HG02870 (cell line): ENCODE measurements around the gene NUBPL.
"Not testable (repeated sequence)": the region's sequence is repeated elsewhere in the genome, so short reads cannot be mapped to it uniquely, and the experiment has no call there.

Experiments
- ATAC-seq: cut with Tn5 transposase; IDR thresholded peaks from one replicate; pipeline ENCODE4 v1.9.1; 2021; ENCODE audit warnings: mild to moderate bottlenecking, moderate library complexity; ENCODE audit not compliant: unreplicated experiment

NUBPL gene

GRCh38 chr14:31864937-31865855 lies 304.0 kb downstream of the NUBPL start:
- no peak for ATAC-seq

- no peak for ATAC-seq
Observed at GRCh38 chr14:31867570-31867969, 306.4 kb downstream of the NUBPL start.

DNA sequence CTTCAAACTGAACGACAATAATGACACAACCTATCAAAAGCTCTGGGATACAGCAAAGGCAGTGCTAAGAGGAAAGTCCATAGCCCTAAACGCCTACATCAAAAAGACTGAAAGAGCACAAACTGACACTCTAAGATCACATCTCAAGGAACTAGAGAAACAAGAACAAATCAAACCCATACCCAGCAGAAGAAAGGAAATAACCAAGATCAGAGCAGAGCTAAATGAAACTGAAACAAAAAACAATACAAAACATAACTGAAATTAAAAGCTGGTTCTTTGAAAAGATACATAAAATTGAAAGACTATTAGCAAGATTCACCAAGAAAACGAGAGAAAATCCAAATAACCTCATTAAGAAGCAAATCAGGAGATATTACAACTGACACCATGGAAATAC lies 306.9 kb downstream of the NUBPL start:
- not testable (repeated sequence) for ATAC-seq

- ATAC-seq, result no peak
Observed at GRCh38 chr14:31876741-31877140, 315.5 kb downstream of the NUBPL start.

- ATAC-seq, result no peak
Observed at GRCh38 chr14:31877255-31877798, 316.1 kb downstream of the NUBPL start.

DNA sequence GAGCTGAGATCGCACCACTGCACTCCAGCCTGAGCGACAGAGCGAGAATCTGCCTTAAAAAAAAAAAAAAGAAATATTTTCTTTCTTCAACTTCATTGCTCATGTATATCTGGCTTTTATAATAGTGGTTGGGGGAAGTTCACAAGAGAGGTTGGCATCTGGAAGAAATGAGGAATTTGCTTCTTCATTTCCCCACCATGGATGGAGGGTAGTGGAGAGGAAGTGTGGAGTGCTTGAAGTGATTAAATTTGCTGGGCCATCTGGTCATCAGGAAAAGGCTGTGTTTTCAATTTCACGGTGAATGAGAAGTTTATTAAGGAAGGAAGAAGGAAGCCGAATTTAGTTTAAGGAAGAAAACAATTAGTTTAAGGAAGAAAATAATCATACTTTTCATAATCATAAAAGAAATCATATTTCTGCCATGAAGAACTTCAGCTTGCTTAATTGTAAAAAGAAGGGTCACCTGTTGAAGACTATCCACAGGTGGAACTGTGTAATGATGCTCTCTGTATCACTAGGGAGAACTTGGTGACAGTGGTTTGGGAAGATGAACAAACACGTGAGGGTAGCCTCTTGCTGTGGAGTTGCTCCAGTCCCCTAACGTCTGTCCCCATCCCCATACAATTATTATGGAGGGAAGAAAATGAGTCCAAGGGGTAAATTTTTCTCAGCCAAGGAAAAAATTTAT lies 318.6 kb downstream of the NUBPL start:
- ATAC-seq, result no peak

DNA sequence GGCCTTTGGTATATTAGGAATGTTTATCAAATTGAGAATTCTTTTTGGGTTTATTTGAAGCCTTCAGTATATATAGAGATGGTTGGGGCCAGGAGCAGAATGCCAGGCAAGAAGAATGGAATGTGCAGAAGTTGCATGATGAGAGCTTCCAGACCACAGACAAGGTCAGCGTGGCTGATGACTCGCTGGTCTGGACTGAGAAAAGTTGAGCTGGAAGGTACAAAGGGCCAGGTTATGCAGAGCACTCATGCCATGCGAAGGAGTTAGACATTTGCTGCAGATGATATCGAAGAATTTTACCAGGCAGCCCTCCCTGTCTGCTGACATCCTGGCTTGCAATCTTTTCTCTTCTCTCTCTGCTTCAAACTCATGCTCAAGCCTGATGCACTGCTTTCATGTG lies 319.7 kb downstream of the NUBPL start:
- ATAC-seq, result no peak

DNA sequence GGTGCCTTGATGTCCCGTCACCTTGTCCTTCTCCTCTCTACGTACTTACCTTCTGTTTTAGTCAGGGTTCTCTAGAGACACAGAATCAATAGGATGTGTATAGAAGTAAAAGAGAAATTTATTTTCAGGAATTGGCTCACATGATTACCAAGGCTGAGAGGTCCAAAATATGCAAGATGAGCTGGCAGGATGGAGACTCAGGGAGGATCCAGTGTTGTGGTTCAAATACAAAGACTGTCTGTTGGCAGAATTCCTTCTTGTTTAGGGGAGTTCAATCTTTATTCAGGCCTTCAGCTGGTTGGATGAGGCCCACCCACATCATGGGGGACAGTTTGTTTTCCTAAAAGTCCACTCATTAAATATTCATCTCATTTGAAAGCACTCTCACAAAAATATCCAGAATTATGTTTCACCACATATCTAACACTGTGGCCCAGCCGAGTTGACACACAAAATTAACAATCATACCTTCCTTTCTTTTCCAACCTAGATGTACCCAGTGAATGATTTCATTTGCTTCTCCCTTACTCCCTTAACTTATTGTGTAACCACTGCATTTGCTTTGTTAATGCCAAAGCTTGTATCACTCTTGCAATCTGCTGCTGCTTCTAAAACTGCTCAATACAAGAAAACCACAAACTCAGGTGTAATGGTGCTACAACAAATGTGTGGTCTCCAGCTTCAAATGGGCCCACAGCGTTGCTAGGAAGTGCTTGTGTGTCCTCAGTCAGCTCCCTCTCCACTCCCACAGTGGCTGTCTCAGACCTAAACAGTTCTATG lies 320.5 kb downstream of the NUBPL start:
- no peak for ATAC-seq

DNA sequence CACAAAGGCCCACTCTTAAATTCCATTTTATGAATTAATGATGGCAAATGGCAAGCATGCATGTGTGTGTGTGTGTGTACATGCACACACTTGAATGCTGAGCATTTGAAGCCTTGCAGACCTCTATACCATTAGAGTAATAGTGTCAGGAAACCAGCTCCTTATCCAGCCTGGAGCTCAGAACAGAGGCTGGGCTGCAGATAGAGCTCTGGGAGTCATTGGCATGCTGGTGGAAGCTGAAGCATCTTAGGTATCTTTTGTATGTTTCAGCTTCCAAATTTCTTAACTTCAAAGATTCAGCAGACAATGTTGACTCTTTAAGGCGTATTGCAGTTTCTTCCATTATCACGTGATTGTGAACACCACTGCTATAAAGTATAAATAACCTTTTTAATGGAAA lies 323.0 kb downstream of the NUBPL start:
- ATAC-seq, result no peak

- no peak for ATAC-seq
Observed at GRCh38 chr14:31884776-31885379, 323.7 kb downstream of the NUBPL start.

DNA sequence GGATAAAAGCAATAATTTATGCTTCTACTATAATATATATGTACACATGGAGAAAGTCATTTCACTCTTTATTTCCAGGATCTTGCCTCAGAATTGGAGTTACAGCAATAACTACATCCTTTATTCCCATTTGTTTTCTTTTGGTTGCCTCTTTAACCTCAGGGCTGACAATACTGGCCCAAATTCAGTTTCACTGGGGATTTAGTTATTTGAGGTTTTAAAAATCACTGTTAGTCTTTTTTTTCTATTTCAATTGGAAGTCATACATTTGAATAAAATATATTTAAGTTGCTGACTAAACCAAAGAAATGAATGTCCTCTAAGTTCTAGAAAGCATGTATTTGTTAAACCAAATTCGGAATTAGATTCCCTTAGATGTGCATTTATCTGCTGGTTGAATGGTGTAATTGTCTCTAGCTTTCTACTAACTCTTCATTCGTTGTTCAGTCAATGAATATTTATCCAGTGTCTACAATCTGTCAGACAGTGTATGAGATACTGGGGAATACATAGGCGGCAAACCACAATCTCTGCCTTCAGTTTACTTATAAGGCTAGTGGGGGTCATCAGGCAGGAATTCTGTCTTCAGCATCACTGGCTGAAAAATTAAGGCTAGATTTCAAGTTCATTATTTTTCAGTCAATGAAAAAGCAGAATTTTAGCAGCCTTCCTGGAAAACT lies 325.1 kb downstream of the NUBPL start:
- ATAC-seq, result no peak

DNA sequence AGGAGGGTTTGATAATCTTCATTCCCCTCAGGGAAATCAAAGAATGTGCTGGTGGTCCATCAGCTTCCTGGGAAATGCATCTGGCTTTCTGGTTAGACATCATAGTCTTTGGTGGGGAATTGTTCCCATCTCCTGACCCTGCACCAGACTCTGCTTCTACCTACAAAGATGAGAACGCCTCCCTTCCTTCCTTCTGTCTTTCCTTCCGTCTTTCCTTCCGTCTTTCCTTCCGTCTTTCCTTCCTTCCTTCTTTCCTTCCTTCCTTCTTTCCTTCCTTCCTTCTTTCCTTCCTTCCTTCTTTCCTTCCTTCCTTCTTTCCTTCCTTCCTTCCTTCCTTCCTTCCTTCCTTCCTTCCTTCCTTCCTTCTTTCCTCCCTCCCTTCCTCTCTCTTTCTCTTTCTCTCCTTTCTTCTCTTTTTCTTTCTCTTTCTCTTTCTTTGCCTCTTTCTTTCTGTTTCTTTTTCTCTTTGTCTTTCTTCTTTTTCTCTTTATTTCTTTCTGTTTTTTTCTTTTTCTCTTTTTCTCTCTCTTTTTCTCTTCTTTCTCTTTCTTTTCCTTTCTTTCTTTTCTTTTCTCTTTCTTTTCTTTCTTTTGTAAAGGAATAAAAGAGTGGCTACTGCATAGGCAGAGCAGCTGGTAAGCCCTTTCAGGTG lies 326.9 kb downstream of the NUBPL start:
- ATAC-seq, result no peak

GRCh38 chr14:31889297-31889696 lies 328.1 kb downstream of the NUBPL start:
- ATAC-seq, result no peak

- ATAC-seq, result not testable (repeated sequence)
Observed at GRCh38 chr14:31890202-31890601, 329.0 kb downstream of the NUBPL start.

GRCh38 chr14:31893221-31893757 lies 332.1 kb downstream of the NUBPL start:
- ATAC-seq, result no peak

DNA sequence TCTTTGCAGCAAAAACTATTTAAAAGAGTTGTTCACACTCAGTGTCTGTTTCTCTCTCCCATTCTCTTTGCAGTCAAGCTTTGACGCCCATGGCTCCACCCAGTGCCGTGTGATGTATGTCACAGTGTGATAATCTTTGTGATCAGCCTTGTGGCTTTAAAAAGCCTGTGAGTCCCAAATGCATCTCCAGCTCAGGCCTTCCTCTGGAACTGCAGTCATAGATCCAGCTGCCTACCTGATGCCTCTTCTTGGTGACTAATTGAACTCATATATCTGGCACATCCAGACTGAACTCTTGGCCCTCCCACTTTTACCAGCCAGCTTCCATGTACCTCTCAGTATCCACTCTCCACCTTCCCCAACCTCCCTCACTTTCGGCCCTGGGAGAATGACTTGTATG lies 333.1 kb downstream of the NUBPL start:
- ATAC-seq, result no peak

- no peak for ATAC-seq
Observed at GRCh38 chr14:31895206-31895605, 334.0 kb downstream of the NUBPL start.

- no peak for ATAC-seq
Observed at GRCh38 chr14:31895646-31896045, 334.4 kb downstream of the NUBPL start.

DNA sequence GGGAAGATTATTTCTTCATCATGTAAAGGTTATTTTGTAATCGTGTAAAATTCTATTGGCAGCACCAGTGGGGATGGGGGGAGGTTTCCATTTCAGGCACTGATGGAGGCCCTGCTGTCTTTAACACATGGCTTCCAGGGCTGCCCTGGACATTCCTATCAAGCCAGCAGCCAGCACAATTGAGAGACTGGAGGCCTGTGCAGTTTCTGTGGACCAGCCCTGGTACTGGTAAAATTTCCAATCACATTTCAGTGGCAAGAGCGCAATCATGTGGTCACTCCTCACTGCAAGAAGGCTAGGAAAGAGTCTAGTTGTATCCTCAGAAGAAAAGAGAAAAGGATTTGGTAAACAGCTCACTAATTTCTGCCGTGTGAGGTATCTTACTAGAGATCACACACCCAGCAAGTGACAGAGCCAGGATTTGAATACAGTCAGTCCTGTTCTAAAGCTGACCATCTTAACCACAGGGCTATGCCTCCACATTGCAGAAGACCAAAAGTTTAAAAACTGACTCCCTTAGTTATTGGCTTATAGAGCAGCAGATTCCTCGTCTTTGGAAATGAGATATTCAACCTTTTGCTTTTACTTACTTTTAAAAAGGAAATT lies 336.5 kb downstream of the NUBPL start:
- no peak for ATAC-seq
